ENCODE data around the gene RSPH3. TPM values are rescaled to one million over a fixed set of nuclear protein-coding genes. Genes with fewer than 3 reads are reported as not detected.
"Not testable (repeated sequence)": the region's sequence is repeated elsewhere in the genome, so short reads cannot be mapped to it uniquely, and the experiment has no call there.

RSPH3 gene
- total and polyA plus RNA-seq, 7 experiments from 2014 or later, result 1.3 to 3.6 (median 2.4) TPM

GRCh38 chr6:159038914-159039884 is 39.2 kb upstream of the RSPH3 start:
- Histone ChIP-seq H3K27me3 (ENCODE audit: control insufficient read depth in 2 of 2, insufficient read depth in 2 of 2, low read length in 2 of 2) (no peaks in the 10 kb centered on the region), H3K9me3 (ENCODE audit: control insufficient read depth in 2 of 3, low read length in 3 of 3) (no peaks in the 10 kb centered on the region), H3K4me3 (ENCODE audit: low read length) (peak overlapping the region; percentile 88), H3K4me1 (ENCODE audit: control insufficient read depth in 2 of 2, insufficient read depth in 2 of 2, low read length in 2 of 2) (peaks cover 42 to 66% of the 10 kb centered on the region in 2 donors), H3K36me3 (ENCODE audit: control insufficient read depth in 2 of 3, insufficient read depth in 3 of 3, low read length in 3 of 3) (peaks cover 54 to 76% (median 72%) of the 10 kb centered on the region in 3 experiments), H3K27ac (ENCODE audit: low read depth, low read length) (peak overlapping the region; percentile 92)
- CTCF ChIA-PET, result interaction anchor here (0.7 to 8.1 kb wide), 8 partner anchors 22 to 102 kb away, joined by 3 to 190 read pairs (median 4); no protein-coding TSS in a partner anchor
- POLR2A ChIA-PET, result interaction anchor here (0.6 to 13.6 kb wide), 14 partner anchors 9 to 480 kb away, joined by 3 to 267 read pairs (median 4); no protein-coding TSS in a partner anchor
- intact Hi-C loops (cut with micrococcal nuclease), result loop anchor here in 1 of 2 donors (2.0 kb wide), 1 partner anchor 20 kb away; no protein-coding TSS in a partner anchor
- Mint-ChIP-seq H3K27ac (peak overlapping the region; percentile 84 to 100 (median 96)), H3K9me3 (peaks cover 0 to 2% (median 0%) of the 10 kb centered on the region in 11 donors), H3K27me3 (no peaks in the 10 kb centered on the region), H3K4me3 (peak overlapping the region; percentile 61 to 100 (median 88)), H3K36me3 (peaks cover 21 to 83% (median 73%) of the 10 kb centered on the region in 5 donors), H3K4me1 (peaks cover 41 to 79% (median 61%) of the 10 kb centered on the region in 7 donors)
- ATAC-seq (peak; percentile 48), DNase-seq (no peak)

- H3K27me3 ChIP-seq (ENCODE audit: control insufficient read depth in 2 of 2, insufficient read depth in 2 of 2, low read length in 2 of 2); H3K9me3 ChIP-seq (ENCODE audit: control insufficient read depth in 2 of 3, low read length in 3 of 3); ATAC-seq; DNase-seq; H3K4me3 ChIP-seq (ENCODE audit: low read length); H3K27me3 Mint-ChIP-seq; H3K9me3 Mint-ChIP-seq: not testable (repeated sequence)
- Histone ChIP-seq H3K36me3 (ENCODE audit: control insufficient read depth in 2 of 3, insufficient read depth in 3 of 3, low read length in 3 of 3) (peaks cover 54 to 75% (median 72%) of the 10 kb centered on the region in 3 experiments), H3K27ac (ENCODE audit: low read depth, low read length) (peak overlapping the region; percentile 16), H3K4me1 (ENCODE audit: control insufficient read depth in 2 of 2, insufficient read depth in 2 of 2, low read length in 2 of 2) (peaks cover 42 to 66% of the 10 kb centered on the region in 2 donors)
- H3K4me1 Mint-ChIP-seq, result peaks cover 41 to 82% (median 60%) of the 10 kb centered on the region in 7 donors
- ChIA-PET CTCF (interaction anchor here (1.4 kb wide), 1 partner anchor 72 kb away, joined by 4 read pairs; no protein-coding TSS in a partner anchor), POLR2A (interaction anchor here (0.5 to 13.6 kb wide), 3 partner anchors 9 to 69 kb away, joined by 4 to 267 read pairs (median 4); no protein-coding TSS in a partner anchor)
- peak overlapping the region in 5 of 10 donors; percentile 27 to 100 (median 92) for H3K4me3 Mint-ChIP-seq
- intact Hi-C loops (cut with micrococcal nuclease), result loop anchor here in 1 of 2 donors (2.0 kb wide), 1 partner anchor 20 kb away; no protein-coding TSS in a partner anchor
- H3K27ac Mint-ChIP-seq, result peak overlapping the region in 5 of 9 donors; percentile 33 to 96 (median 94)
- H3K36me3 Mint-ChIP-seq, result peaks cover 21 to 74% (median 65%) of the 10 kb centered on the region in 5 donors
Observed at GRCh38 chr6:159038318-159038717, 38.3 kb upstream of the RSPH3 start.

DNA sequence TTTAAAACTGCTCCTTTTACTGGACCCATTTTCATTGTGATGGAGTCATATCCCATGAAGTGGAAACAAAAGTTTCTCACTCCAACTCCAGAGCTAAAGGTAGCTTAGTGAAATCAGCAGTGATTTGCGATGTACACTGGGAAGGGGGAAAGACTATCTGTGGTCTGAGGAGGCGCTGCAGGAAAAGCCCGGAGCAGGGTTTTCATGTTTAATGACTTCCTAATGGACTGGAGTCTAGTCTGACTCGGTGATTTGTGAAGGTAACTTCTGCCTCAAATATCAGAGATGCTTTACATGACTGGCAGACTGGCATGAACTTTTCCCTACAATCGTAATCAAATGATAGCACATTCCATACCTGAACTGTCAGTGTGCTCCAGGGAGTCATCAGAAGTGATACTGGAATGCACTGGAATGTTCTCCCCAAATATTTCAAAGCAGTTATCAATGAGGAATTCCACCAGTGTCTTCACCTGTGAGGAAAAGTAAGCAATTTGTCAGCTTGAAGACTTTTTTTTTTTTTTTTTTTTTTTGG is 37.8 kb upstream of the RSPH3 start:
- Mint-ChIP-seq H3K4me3 (peak overlapping the region in 4 of 10 donors; percentile 12 to 47 (median 21)), H3K27ac (peak overlapping the region in 8 of 9 donors; percentile 13 to 96 (median 80)), H3K9me3 (peaks cover 0 to 2% (median 0%) of the 10 kb centered on the region in 11 donors), H3K36me3 (peaks cover 16 to 69% (median 60%) of the 10 kb centered on the region in 5 donors), H3K27me3 (no peaks in the 10 kb centered on the region), H3K4me1 (peaks cover 37 to 82% (median 64%) of the 10 kb centered on the region in 7 donors)
- H3K36me3 ChIP-seq (ENCODE audit: control insufficient read depth in 2 of 3, insufficient read depth in 3 of 3, low read length in 3 of 3), result peaks cover 54 to 70% (median 68%) of the 10 kb centered on the region in 3 experiments
- peaks cover 42 to 66% of the 10 kb centered on the region in 2 donors for H3K4me1 ChIP-seq (ENCODE audit: control insufficient read depth in 2 of 2, insufficient read depth in 2 of 2, low read length in 2 of 2)
- no peaks in the 10 kb centered on the region for H3K9me3 ChIP-seq (ENCODE audit: control insufficient read depth in 2 of 3, low read length in 3 of 3)
- intact Hi-C loops (cut with micrococcal nuclease), result loop anchor here in 1 of 2 donors (2.0 kb wide), 1 partner anchor 19 kb away; no protein-coding TSS in a partner anchor
- CTCF ChIA-PET, result interaction anchor here (1.4 kb wide), 1 partner anchor 72 kb away, joined by 4 read pairs; no protein-coding TSS in a partner anchor
- H3K4me3 ChIP-seq (ENCODE audit: low read length), result no peak overlapping the region
- H3K27me3 ChIP-seq (ENCODE audit: control insufficient read depth in 2 of 2, insufficient read depth in 2 of 2, low read length in 2 of 2), result no peaks in the 10 kb centered on the region
- no peak for ATAC-seq
- H3K27ac ChIP-seq (ENCODE audit: low read depth, low read length), result peak overlapping the region; percentile 16
- DNase-seq, result no peak
- POLR2A ChIA-PET, result interaction anchor here (0.5 to 13.6 kb wide), 5 partner anchors 8 to 70 kb away, joined by 3 to 267 read pairs (median 4); no protein-coding TSS in a partner anchor

- Histone ChIP-seq H3K27me3 (ENCODE audit: control insufficient read depth in 2 of 2, insufficient read depth in 2 of 2, low read length in 2 of 2) (no peaks in the 10 kb centered on the region), H3K36me3 (ENCODE audit: control insufficient read depth in 2 of 3, insufficient read depth in 3 of 3, low read length in 3 of 3) (peaks cover 49 to 64% (median 64%) of the 10 kb centered on the region in 3 experiments), H3K27ac (ENCODE audit: low read depth, low read length) (no peak overlapping the region), H3K4me3 (ENCODE audit: low read length) (no peak overlapping the region), H3K4me1 (ENCODE audit: control insufficient read depth in 2 of 2, insufficient read depth in 2 of 2, low read length in 2 of 2) (peaks cover 37 to 61% of the 10 kb centered on the region in 2 donors), H3K9me3 (ENCODE audit: control insufficient read depth in 2 of 3, low read length in 3 of 3) (no peaks in the 10 kb centered on the region)
- Mint-ChIP-seq H3K4me1 (peaks cover 28 to 74% (median 55%) of the 10 kb centered on the region in 7 donors), H3K4me3 (no peak overlapping the region), H3K9me3 (peaks cover 0 to 2% (median 0%) of the 10 kb centered on the region in 11 donors), H3K27ac (peak overlapping the region in 5 of 9 donors; percentile 38 to 94 (median 78)), H3K36me3 (peaks cover 9 to 58% (median 48%) of the 10 kb centered on the region in 5 donors), H3K27me3 (no peaks in the 10 kb centered on the region)
- intact Hi-C loops (cut with micrococcal nuclease), result no loop called here
- POLR2A ChIA-PET, result interaction anchor here (0.9 to 13.6 kb wide), 4 partner anchors 26 to 71 kb away, joined by 3 to 267 read pairs (median 4); no protein-coding TSS in a partner anchor
- CTCF ChIA-PET, result no interaction called here
- no peak for DNase-seq
- ATAC-seq, result peak; percentile 12
Observed at GRCh38 chr6:159036673-159037072, 36.7 kb upstream of the RSPH3 start.

GRCh38 chr6:159035891-159036290 is 35.9 kb upstream of the RSPH3 start:
- peaks cover 0 to 2% (median 0%) of the 10 kb centered on the region in 11 donors for H3K9me3 Mint-ChIP-seq
- Histone ChIP-seq H3K27me3 (ENCODE audit: control insufficient read depth in 2 of 2, insufficient read depth in 2 of 2, low read length in 2 of 2) (no peaks in the 10 kb centered on the region), H3K4me1 (ENCODE audit: control insufficient read depth in 2 of 2, insufficient read depth in 2 of 2, low read length in 2 of 2) (peaks cover 29 to 54% of the 10 kb centered on the region in 2 donors), H3K4me3 (ENCODE audit: low read length) (no peak overlapping the region), H3K36me3 (ENCODE audit: control insufficient read depth in 2 of 3, insufficient read depth in 3 of 3, low read length in 3 of 3) (peaks cover 42 to 56% (median 56%) of the 10 kb centered on the region in 3 experiments), H3K27ac (ENCODE audit: low read depth, low read length) (no peak overlapping the region), H3K9me3 (ENCODE audit: control insufficient read depth in 2 of 3, low read length in 3 of 3) (no peaks in the 10 kb centered on the region)
- POLR2A ChIA-PET, result interaction anchor here (1.1 to 13.6 kb wide), 3 partner anchors 9 to 72 kb away, joined by 3 to 267 read pairs (median 3); partner anchors contain the start of gene TAGAP
- DNase-seq (no peak), ATAC-seq (no peak)
- H3K27me3 Mint-ChIP-seq, result no peaks in the 10 kb centered on the region
- intact Hi-C loops (cut with micrococcal nuclease), result no loop called here
- H3K4me1 Mint-ChIP-seq, result peaks cover 21 to 72% (median 47%) of the 10 kb centered on the region in 7 donors
- peak overlapping the region in 2 of 10 donors; percentile 23 to 32 for H3K4me3 Mint-ChIP-seq
- H3K27ac Mint-ChIP-seq, result peak overlapping the region in 5 of 9 donors; percentile 6 to 69 (median 52)
- CTCF ChIA-PET, result interaction anchor here (0.6 to 1.1 kb wide), 2 partner anchors 68 to 1042 kb away, joined by 3 read pairs; no protein-coding TSS in a partner anchor
- H3K36me3 Mint-ChIP-seq, result peaks cover 4 to 50% (median 40%) of the 10 kb centered on the region in 5 donors
